Stimulated activated effector memory CD8-positive, alpha-beta T cell treated with anti-CD3 and anti-CD28 coated beads, Interleukin-12 subunit alpha, Interleukin-12 subunit beta, amount 100 ng/mL, for 72 hours (primary cell): ENCODE data around the gene MARVELD3.
"Not testable (repeated sequence)": the region's sequence is repeated elsewhere in the genome, so short reads cannot be mapped to it uniquely, and the experiment has no call there.

Source experiments
- ATAC-seq: fragments of 150-1000 bp; cut with Tn5 transposase; 2 replicates; pipeline ENCODE4 v1.10.0; 2021
- DNase-seq, 2 donors: peaks; one replicate each; pipeline ENCODE4 v3.0.0; 2021 to 2022; ENCODE audit warnings: low spot score in 2 of 2
- H3K27ac Mint-ChIP-seq: one replicate; pipeline ENCODE4 v1.8.0; 2022; ENCODE audit warnings: mild to moderate bottlenecking, mixed read lengths
- H3K36me3 Mint-ChIP-seq: one replicate; pipeline ENCODE4 v1.8.0; 2022; ENCODE audit warnings: mild to moderate bottlenecking, mixed read lengths
- H3K4me1 Mint-ChIP-seq: one replicate; pipeline ENCODE4 v1.8.0; 2022; ENCODE audit warnings: mixed read lengths
- H3K4me3 Mint-ChIP-seq: one replicate; pipeline ENCODE4 v1.8.0; 2022; ENCODE audit warnings: mild to moderate bottlenecking, mixed read lengths
- H3K9me3 Mint-ChIP-seq: one replicate; pipeline ENCODE4 v1.8.0; 2022; ENCODE audit warnings: mixed read lengths

MARVELD3 gene

DNA sequence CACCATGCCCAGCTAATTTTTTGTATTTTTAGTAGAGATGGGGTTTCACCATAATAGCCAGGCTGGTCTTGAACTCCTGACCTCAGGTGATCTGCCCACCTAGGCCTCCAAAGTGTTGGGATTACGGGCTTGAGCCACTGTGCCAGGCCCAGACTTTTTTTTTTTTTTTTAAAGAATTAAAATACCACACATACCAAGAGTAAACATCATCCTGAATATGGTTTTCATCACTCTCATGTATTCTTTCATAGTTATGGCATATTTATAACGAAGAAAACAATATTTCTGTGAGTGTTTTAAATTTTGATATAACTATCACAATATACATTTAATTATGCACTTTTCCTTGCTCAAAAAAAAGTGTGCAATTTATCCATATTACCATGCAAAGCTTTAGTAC, 48.2 kb downstream of the MARVELD3 start:
- Mint-ChIP-seq H3K4me1 (no peaks in the 10 kb centered on the region), H3K4me3 (no peak overlapping the region), H3K9me3 (no peaks in the 10 kb centered on the region), H3K27ac (no peak overlapping the region), H3K36me3 (peaks cover 63% of the 10 kb centered on the region)
- DNase-seq (no peak), ATAC-seq (no peak)

DNA sequence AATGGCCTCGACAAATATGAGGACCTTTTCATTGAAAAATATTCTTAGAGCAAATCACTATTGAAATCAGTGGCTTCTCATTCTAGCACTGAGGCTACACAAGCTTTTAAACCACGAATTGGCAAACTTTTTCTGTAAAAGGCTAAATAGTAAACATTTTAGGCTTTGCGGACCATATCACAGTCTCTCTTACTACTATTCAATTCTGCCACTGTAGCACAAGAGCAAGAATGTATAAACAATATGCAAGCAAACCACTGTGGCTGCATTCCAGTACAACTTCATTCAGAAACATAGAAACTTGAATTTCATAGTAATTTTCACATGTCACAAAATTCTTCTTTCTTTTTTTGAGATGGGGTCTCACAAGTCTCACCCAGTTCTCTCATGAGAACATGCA, 49.4 kb downstream of the MARVELD3 start:
- H3K36me3 Mint-ChIP-seq = peaks cover 58% of the 10 kb centered on the region
- no peak overlapping the region for H3K27ac Mint-ChIP-seq
- no peak overlapping the region for H3K4me3 Mint-ChIP-seq
- no peaks in the 10 kb centered on the region for H3K9me3 Mint-ChIP-seq
- no peaks in the 10 kb centered on the region for H3K4me1 Mint-ChIP-seq
- ATAC-seq (no peak), DNase-seq (no peak)

DNA sequence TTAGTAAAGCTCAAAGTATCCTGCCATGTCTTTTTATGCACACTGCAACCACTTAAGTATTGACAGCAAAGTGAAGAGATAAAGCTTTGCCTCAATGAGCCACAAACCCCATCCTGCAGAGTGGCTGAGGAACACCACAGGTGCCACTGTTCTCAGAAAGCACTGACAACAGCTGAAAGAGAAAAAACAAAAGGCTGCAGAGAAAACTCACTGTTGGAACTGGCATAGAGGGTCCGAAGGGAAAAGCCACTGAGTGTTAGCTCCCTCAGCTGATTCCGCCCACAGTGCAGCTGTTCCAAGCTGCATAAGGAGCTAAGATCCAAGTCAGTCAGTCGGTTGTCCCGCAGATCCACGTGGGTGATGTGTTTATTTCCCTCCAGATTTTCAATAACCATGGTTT, 50.3 kb downstream of the MARVELD3 start:
- Mint-ChIP-seq H3K9me3 (no peaks in the 10 kb centered on the region), H3K27ac (no peak overlapping the region), H3K4me3 (no peak overlapping the region), H3K36me3 (peaks cover 59% of the 10 kb centered on the region), H3K4me1 (no peaks in the 10 kb centered on the region)
- ATAC-seq (no peak), DNase-seq (no peak)

DNA sequence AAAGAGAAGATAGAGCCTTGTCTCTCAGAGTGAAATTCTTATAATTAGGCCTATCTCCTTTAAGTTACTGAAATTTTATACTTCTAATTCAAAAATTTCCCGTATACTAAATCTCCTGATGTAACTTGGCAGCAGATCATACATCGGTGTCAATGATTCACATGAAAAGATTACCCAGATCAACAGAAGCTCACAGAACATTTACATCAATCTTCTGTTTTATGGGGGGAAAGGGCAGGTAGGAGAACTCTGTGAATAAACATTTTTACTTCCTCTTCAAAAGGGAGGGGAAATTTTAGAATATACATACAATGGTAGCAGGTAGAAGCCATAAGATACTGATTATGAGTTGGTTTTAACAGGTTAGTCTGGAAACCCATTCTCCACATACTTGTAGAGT, 55.4 kb downstream of the MARVELD3 start:
- Mint-ChIP-seq H3K36me3 (peaks cover 66% of the 10 kb centered on the region), H3K27ac (no peak overlapping the region), H3K4me1 (no peaks in the 10 kb centered on the region), H3K9me3 (no peaks in the 10 kb centered on the region), H3K4me3 (no peak overlapping the region)
- no peak for ATAC-seq
- no peak for DNase-seq

DNA sequence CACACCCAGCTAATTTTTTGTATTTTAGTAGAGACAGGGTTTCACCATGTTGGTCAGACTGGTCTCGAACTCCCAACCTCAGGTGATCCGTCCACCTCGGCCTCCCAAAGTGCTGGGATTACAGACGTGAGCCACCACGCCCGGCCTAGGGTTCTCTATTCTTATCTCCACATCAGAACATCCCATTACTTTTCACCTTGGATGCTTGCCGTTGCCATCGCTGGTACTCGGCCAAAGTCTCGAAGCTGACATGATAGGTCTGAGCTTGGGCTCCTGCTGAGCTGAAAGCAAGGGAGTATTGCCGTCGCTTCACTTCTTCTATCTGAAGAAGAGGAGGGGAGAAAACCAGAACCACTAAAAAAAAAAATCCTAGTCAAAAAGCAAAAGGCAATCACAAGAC, 58.3 kb downstream of the MARVELD3 start:
- peaks cover 63% of the 10 kb centered on the region for H3K36me3 Mint-ChIP-seq
- not testable (repeated sequence) for H3K4me3 Mint-ChIP-seq

More for the DNA sequence above, 58.3 kb downstream of the MARVELD3 start:
- not testable (repeated sequence) for DNase-seq, H3K9me3 Mint-ChIP-seq, H3K27ac Mint-ChIP-seq, ATAC-seq, H3K4me1 Mint-ChIP-seq
